ENCODE data around the gene CASK.

CASK gene

DNA sequence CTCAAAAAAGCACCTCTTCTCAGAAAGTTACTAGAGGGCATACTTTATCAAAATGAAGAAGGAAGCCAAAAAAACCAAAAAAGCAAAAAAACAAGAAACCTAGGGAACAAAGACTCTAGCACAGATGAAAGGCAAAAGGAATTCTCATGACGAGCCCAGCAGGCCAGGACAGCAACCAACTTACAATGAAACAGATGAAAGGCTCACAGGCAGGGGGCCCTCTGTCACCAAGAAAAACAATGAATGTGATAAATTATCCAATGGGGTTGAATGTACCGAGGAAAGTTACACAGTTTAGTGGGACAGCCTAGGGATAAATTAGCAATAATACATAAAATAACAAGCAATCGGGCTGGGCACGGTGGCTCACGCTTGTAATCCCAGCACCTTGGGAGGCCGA, 120.4 kb downstream of the CASK start:
- H3K27ac ChIP-seq (ENCODE audit: low read depth, low read length): no peak overlapping the region
- H3K18ac ChIP-seq (ENCODE audit: low read length): no peak overlapping the region
- no peak overlapping the region for H3K4ac ChIP-seq (ENCODE audit: low read depth, low read length)
- no peak overlapping the region for H3K23ac ChIP-seq (ENCODE audit: low read length)
- no peaks in the 10 kb centered on the region for H3K36me3 ChIP-seq (ENCODE audit: control insufficient read depth in 1 of 2, insufficient read depth in 2 of 2, low read length in 2 of 2)
- H2AFZ ChIP-seq (ENCODE audit: insufficient read depth, low read length, poor library complexity): no peak overlapping the region
- no peak overlapping the region for H2BK12ac ChIP-seq (ENCODE audit: low read length)
- no peak overlapping the region for H4K91ac ChIP-seq (ENCODE audit: low read depth, low read length)
- no CpG with 5 or more reads among the region's 6 CpGs for WGBS (ENCODE audit: extremely low coverage, insufficient coverage, insufficient read length)
- H4K8ac ChIP-seq (ENCODE audit: low read depth, low read length): no peak overlapping the region
- H3K79me2 ChIP-seq (ENCODE audit: control insufficient read depth, insufficient read depth, low read length, poor library complexity): no peaks in the 10 kb centered on the region
- H4K12ac ChIP-seq (ENCODE audit: low read depth, low read length): no peak overlapping the region
- no peak overlapping the region for H2AK5ac ChIP-seq (ENCODE audit: low read length)
- H3K4me2 ChIP-seq (ENCODE audit: low read length): no peak overlapping the region
- no peaks in the 10 kb centered on the region for H3K27me3 ChIP-seq (ENCODE audit: insufficient read depth, low read length)
- no peaks in the 10 kb centered on the region for H3K9me3 ChIP-seq (ENCODE audit: insufficient read depth, low read depth, low read length)
- no peak overlapping the region for H3K14ac ChIP-seq (ENCODE audit: low read length)
- H3K4me3 ChIP-seq (ENCODE audit: low read depth, low read length): no peak overlapping the region
- no peak overlapping the region for H2BK5ac ChIP-seq (ENCODE audit: low read depth, low read length, poor library complexity)
- no peak for DNase-seq
- no peak overlapping the region for H3K9ac ChIP-seq (ENCODE audit: low read length)
- H2BK120ac ChIP-seq (ENCODE audit: insufficient read depth, low read length, poor library complexity): no peak overlapping the region
- no peaks in the 10 kb centered on the region for H3K4me1 ChIP-seq (ENCODE audit: control insufficient read depth in 1 of 2, insufficient read depth in 2 of 2, low read length in 2 of 2)
- H3K79me1 ChIP-seq (ENCODE audit: low read length): no peaks in the 10 kb centered on the region

DNA sequence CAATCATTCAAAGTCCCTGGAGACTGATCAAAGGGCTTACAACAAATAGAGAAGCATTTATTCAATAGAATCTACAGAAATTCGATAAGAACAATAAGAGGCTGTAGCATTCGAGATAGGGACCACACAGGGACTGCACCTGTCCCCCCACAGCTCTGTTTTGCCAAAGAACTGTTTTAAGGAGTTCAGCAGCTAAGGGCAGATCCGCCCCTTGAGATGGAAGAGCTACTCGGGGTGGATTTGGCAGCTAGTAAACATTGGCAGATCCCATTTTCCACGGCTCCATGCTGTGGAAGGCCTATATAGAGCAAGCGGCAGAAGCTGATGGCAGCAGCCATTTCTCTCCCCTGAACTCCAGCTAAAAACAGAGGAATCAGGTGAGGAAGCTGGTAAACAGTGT, 123.7 kb downstream of the CASK start:
- Histone ChIP-seq H4K91ac (ENCODE audit: low read depth, low read length) (no peak overlapping the region), H2AK5ac (ENCODE audit: low read length) (no peak overlapping the region), H2BK5ac (ENCODE audit: low read depth, low read length, poor library complexity) (no peak overlapping the region), H3K4me1 (ENCODE audit: control insufficient read depth in 1 of 2, insufficient read depth in 2 of 2, low read length in 2 of 2) (no peaks in the 10 kb centered on the region), H2BK120ac (ENCODE audit: insufficient read depth, low read length, poor library complexity) (no peak overlapping the region), H3K27ac (ENCODE audit: low read depth, low read length) (no peak overlapping the region), H3K79me1 (ENCODE audit: low read length) (no peaks in the 10 kb centered on the region), H3K14ac (ENCODE audit: low read length) (no peak overlapping the region), H2BK12ac (ENCODE audit: low read length) (no peak overlapping the region), H3K4ac (ENCODE audit: low read depth, low read length) (no peak overlapping the region), H3K79me2 (ENCODE audit: control insufficient read depth, insufficient read depth, low read length, poor library complexity) (no peaks in the 10 kb centered on the region), H3K9ac (ENCODE audit: low read length) (no peak overlapping the region), H3K4me2 (ENCODE audit: low read length) (no peak overlapping the region), H3K4me3 (ENCODE audit: low read depth, low read length) (no peak overlapping the region), H3K36me3 (ENCODE audit: control insufficient read depth in 1 of 2, insufficient read depth in 2 of 2, low read length in 2 of 2) (no peaks in the 10 kb centered on the region), H3K23ac (ENCODE audit: low read length) (no peak overlapping the region), H4K8ac (ENCODE audit: low read depth, low read length) (no peak overlapping the region), H3K27me3 (ENCODE audit: insufficient read depth, low read length) (no peaks in the 10 kb centered on the region), H4K12ac (ENCODE audit: low read depth, low read length) (peak overlapping the region; percentile 30), H3K18ac (ENCODE audit: low read length) (no peak overlapping the region), H2AFZ (ENCODE audit: insufficient read depth, low read length, poor library complexity) (no peak overlapping the region), H3K9me3 (ENCODE audit: insufficient read depth, low read depth, low read length) (no peaks in the 10 kb centered on the region)
- DNase-seq: no peak
- WGBS (ENCODE audit: extremely low coverage, insufficient coverage, insufficient read length): no CpG with 5 or more reads among the region's 6 CpGs

DNA sequence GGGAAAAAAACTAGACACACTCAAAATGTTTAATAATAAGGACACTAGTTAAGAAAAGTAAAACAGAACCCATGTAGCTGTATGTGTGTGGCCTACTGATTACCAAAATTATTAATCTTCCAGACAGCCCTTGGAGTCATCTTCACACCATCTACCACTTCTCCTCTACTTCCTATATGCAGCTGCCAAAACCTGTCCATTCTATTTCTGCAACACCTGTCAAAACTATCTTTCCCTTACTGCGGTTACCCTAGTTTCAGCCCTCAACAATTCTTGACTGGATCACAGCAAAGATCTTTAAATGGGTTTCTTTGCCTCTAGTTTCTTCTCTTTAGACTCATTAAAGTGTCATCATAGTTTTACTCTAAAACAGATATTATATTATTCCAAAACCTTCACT, 126.8 kb downstream of the CASK start:
- H3K36me3 ChIP-seq (ENCODE audit: control insufficient read depth in 1 of 2, insufficient read depth in 2 of 2, low read length in 2 of 2): no peaks in the 10 kb centered on the region
- no peak overlapping the region for H3K4me3 ChIP-seq (ENCODE audit: low read depth, low read length)
- H3K4me1 ChIP-seq (ENCODE audit: control insufficient read depth in 1 of 2, insufficient read depth in 2 of 2, low read length in 2 of 2): no peaks in the 10 kb centered on the region
- H3K4ac ChIP-seq (ENCODE audit: low read depth, low read length): no peak overlapping the region
- no peak overlapping the region for H4K91ac ChIP-seq (ENCODE audit: low read depth, low read length)
- no peak for DNase-seq
- H3K27ac ChIP-seq (ENCODE audit: low read depth, low read length): no peak overlapping the region
- H3K23ac ChIP-seq (ENCODE audit: low read length): no peak overlapping the region
- no peaks in the 10 kb centered on the region for H3K79me2 ChIP-seq (ENCODE audit: control insufficient read depth, insufficient read depth, low read length, poor library complexity)
- H3K27me3 ChIP-seq (ENCODE audit: insufficient read depth, low read length): no peaks in the 10 kb centered on the region
- no peak overlapping the region for H2BK5ac ChIP-seq (ENCODE audit: low read depth, low read length, poor library complexity)
- H2BK120ac ChIP-seq (ENCODE audit: insufficient read depth, low read length, poor library complexity): no peak overlapping the region
- no peak overlapping the region for H3K14ac ChIP-seq (ENCODE audit: low read length)
- no peak overlapping the region for H4K8ac ChIP-seq (ENCODE audit: low read depth, low read length)
- no peaks in the 10 kb centered on the region for H3K9me3 ChIP-seq (ENCODE audit: insufficient read depth, low read depth, low read length)
- WGBS (ENCODE audit: extremely low coverage, insufficient coverage, insufficient read length): no CpG with 5 or more reads among the region's 1 CpG
- no peak overlapping the region for H2BK12ac ChIP-seq (ENCODE audit: low read length)
- H2AK5ac ChIP-seq (ENCODE audit: low read length): no peak overlapping the region
- no peak overlapping the region for H3K9ac ChIP-seq (ENCODE audit: low read length)
- no peak overlapping the region for H4K12ac ChIP-seq (ENCODE audit: low read depth, low read length)
- H3K79me1 ChIP-seq (ENCODE audit: low read length): no peaks in the 10 kb centered on the region
- H3K4me2 ChIP-seq (ENCODE audit: low read length): no peak overlapping the region
- H3K18ac ChIP-seq (ENCODE audit: low read length): no peak overlapping the region
- H2AFZ ChIP-seq (ENCODE audit: insufficient read depth, low read length, poor library complexity): no peak overlapping the region

DNA sequence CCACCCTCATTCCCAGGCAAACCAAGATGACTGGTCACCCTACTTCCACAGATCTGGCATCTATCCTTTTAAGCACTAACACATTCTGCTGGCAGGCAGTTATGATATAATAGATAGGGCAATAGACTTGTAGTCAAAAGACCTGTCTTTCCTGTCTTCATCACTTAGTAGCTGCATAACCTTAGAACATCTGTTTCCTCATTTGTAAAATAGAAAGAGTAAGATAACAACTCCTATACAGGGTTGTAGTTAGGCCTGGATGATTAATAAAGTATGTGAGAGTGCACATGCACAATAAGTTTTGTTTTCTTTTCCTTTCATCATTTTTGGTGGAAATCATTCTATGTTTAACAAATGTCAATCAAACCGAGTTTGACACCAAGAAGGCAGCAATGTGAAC, 127.3 kb downstream of the CASK start:
- H3K4me3 ChIP-seq (ENCODE audit: low read depth, low read length): no peak overlapping the region
- no peak overlapping the region for H4K8ac ChIP-seq (ENCODE audit: low read depth, low read length)
- H2BK5ac ChIP-seq (ENCODE audit: low read depth, low read length, poor library complexity): no peak overlapping the region
- no peaks in the 10 kb centered on the region for H3K79me2 ChIP-seq (ENCODE audit: control insufficient read depth, insufficient read depth, low read length, poor library complexity)
- H3K23ac ChIP-seq (ENCODE audit: low read length): no peak overlapping the region
- H3K27ac ChIP-seq (ENCODE audit: low read depth, low read length): no peak overlapping the region
- H3K18ac ChIP-seq (ENCODE audit: low read length): no peak overlapping the region
- H2BK120ac ChIP-seq (ENCODE audit: insufficient read depth, low read length, poor library complexity): no peak overlapping the region
- H3K79me1 ChIP-seq (ENCODE audit: low read length): no peaks in the 10 kb centered on the region
- no peaks in the 10 kb centered on the region for H3K4me1 ChIP-seq (ENCODE audit: control insufficient read depth in 1 of 2, insufficient read depth in 2 of 2, low read length in 2 of 2)
- H3K4me2 ChIP-seq (ENCODE audit: low read length): no peak overlapping the region
- peak in 1 of 2 donors; percentile 1 for DNase-seq
- no peaks in the 10 kb centered on the region for H3K9me3 ChIP-seq (ENCODE audit: insufficient read depth, low read depth, low read length)
- no peak overlapping the region for H2BK12ac ChIP-seq (ENCODE audit: low read length)
- no peaks in the 10 kb centered on the region for H3K27me3 ChIP-seq (ENCODE audit: insufficient read depth, low read length)
- H2AFZ ChIP-seq (ENCODE audit: insufficient read depth, low read length, poor library complexity): no peak overlapping the region
- no peak overlapping the region for H2AK5ac ChIP-seq (ENCODE audit: low read length)
- H3K4ac ChIP-seq (ENCODE audit: low read depth, low read length): no peak overlapping the region
- no peak overlapping the region for H4K91ac ChIP-seq (ENCODE audit: low read depth, low read length)
- no peak overlapping the region for H4K12ac ChIP-seq (ENCODE audit: low read depth, low read length)
- H3K36me3 ChIP-seq (ENCODE audit: control insufficient read depth in 1 of 2, insufficient read depth in 2 of 2, low read length in 2 of 2): no peaks in the 10 kb centered on the region
- H3K14ac ChIP-seq (ENCODE audit: low read length): no peak overlapping the region
- H3K9ac ChIP-seq (ENCODE audit: low read length): no peak overlapping the region
- WGBS (ENCODE audit: extremely low coverage, insufficient coverage, insufficient read length): no CpG with 5 or more reads among the region's 1 CpG
